Fibroblast of skin of right quadriceps (primary cell): ENCODE measurements around the gene PROSER3.
"Not testable (repeated sequence)": the region's sequence is repeated elsewhere in the genome, so short reads cannot be mapped to it uniquely, and the experiment has no call there.

Experiments used
- DNase-seq: peaks from one replicate; pipeline ENCODE4 v3.0.0-alpha.2; 2013

Gene PROSER3

GRCh38 chr19:35722897-35723296, 35.1 kb upstream of the PROSER3 start:
- DNase-seq: no peak

- no peak for DNase-seq
Observed at GRCh38 chr19:35723671-35724070, 34.3 kb upstream of the PROSER3 start.

- DNase-seq: not testable (repeated sequence)
Observed at GRCh38 chr19:35724132-35724531, 33.8 kb upstream of the PROSER3 start.

- no peak for DNase-seq
Observed at GRCh38 chr19:35724560-35724959, 33.4 kb upstream of the PROSER3 start.

GRCh38 chr19:35725216-35725861, 32.6 kb upstream of the PROSER3 start:
- no peak for DNase-seq

- DNase-seq: no peak
Observed at GRCh38 chr19:35727053-35727955, 30.7 kb upstream of the PROSER3 start.

- no peak for DNase-seq
Observed at GRCh38 chr19:35727956-35728706, 29.8 kb upstream of the PROSER3 start.

- no peak for DNase-seq
Observed at GRCh38 chr19:35729021-35729420, 29.0 kb upstream of the PROSER3 start.

- DNase-seq: no peak
Observed at GRCh38 chr19:35729763-35730162, 28.2 kb upstream of the PROSER3 start.

- no peak for DNase-seq
Observed at GRCh38 chr19:35730326-35730725, 27.6 kb upstream of the PROSER3 start.

- no peak for DNase-seq
Observed at GRCh38 chr19:35731353-35731752, 26.6 kb upstream of the PROSER3 start.

GRCh38 chr19:35731779-35732405, 26.1 kb upstream of the PROSER3 start:
- no peak for DNase-seq

GRCh38 chr19:35732540-35733179, 25.3 kb upstream of the PROSER3 start:
- no peak for DNase-seq

GRCh38 chr19:35733180-35734125, 24.5 kb upstream of the PROSER3 start:
- no peak for DNase-seq

GRCh38 chr19:35734273-35734672, 23.7 kb upstream of the PROSER3 start:
- DNase-seq: no peak

GRCh38 chr19:35734889-35735288, 23.1 kb upstream of the PROSER3 start:
- DNase-seq: no peak

- no peak for DNase-seq
Observed at GRCh38 chr19:35736913-35737886, 20.8 kb upstream of the PROSER3 start.

GRCh38 chr19:35738021-35738886, 19.7 kb upstream of the PROSER3 start:
- no peak for DNase-seq

GRCh38 chr19:35738887-35739229, 19.1 kb upstream of the PROSER3 start:
- no peak for DNase-seq
